RWPE1 (cell line): ENCODE measurements around the gene TRAPPC11.

Source experiments
- CTCF ChIA-PET: fragments of 350-600 bp; sonication (Branson Sonifier 250); formaldehyde crosslinking; extraction: SDS; loops from one replicate; lab custom pipeline; 2021; lab: Yijun Ruan, JAX
- POLR2A ChIA-PET: fragments of 400-600 bp; formaldehyde crosslinking; extraction: SDS; loops from one replicate; lab custom pipeline; 2020; ENCODE audit warnings: antibody characterized with exemption; ENCODE audit not compliant: low non-redundant PET; lab: Yijun Ruan, JAX
- DNase-seq: peaks from one replicate; pipeline ENCODE4 v3.0.0; 2012; ENCODE audit warnings: low spot score
- H3K27ac ChIP-seq: fragments of 450-650 bp; 2 replicates; pipeline ENCODE4 v1.5.1; 2017
- CTCF ChIP-seq: fragments of 450-650 bp; conservative IDR thresholded peaks from 2 replicates; pipeline ENCODE4 v1.5.1; 2017; ENCODE audit warnings: low read depth, mild to moderate bottlenecking

The TRAPPC11 gene

GRCh38 chr4:183636503-183636902 is 22.6 kb upstream of the TRAPPC11 start:
- ChIA-PET POLR2A (no interaction called here), CTCF (no interaction called here)
- H3K27ac ChIP-seq = no peak overlapping the region
- no peak for DNase-seq
- no peak for TF ChIP-seq CTCF

GRCh38 chr4:183636923-183637322 is 22.2 kb upstream of the TRAPPC11 start:
- no peak overlapping the region for H3K27ac ChIP-seq
- no peak for DNase-seq

GRCh38 chr4:183637461-183637860 is 21.6 kb upstream of the TRAPPC11 start:
- ChIA-PET POLR2A (no interaction called here), CTCF (interaction anchor here (0.7 kb wide), 1 partner anchor 1534 kb away, joined by 3 read pairs; no protein-coding TSS in a partner anchor)
- peak; percentile 74 for DNase-seq
- TF ChIP-seq CTCF = no peak
- no peak overlapping the region for H3K27ac ChIP-seq

More at GRCh38 chr4:183636923-183637322, 22.2 kb upstream of the TRAPPC11 start:
- CTCF ChIA-PET = no interaction called here
- POLR2A ChIA-PET = no interaction called here
- no peak for TF ChIP-seq CTCF

GRCh38 chr4:183638436-183638835 is 20.7 kb upstream of the TRAPPC11 start:
- ChIA-PET POLR2A (no interaction called here), CTCF (no interaction called here)
- peak; percentile 24 for DNase-seq
- no peak overlapping the region for H3K27ac ChIP-seq
- no peak for TF ChIP-seq CTCF

- POLR2A ChIA-PET = no interaction called here
- TF ChIP-seq CTCF = no peak
- CTCF ChIA-PET = interaction anchor here (0.6 kb wide), 1 partner anchor 83 kb away, joined by 4 read pairs; no protein-coding TSS in a partner anchor
- DNase-seq = no peak
- no peak overlapping the region for H3K27ac ChIP-seq
Observed at GRCh38 chr4:183639291-183639690, 19.8 kb upstream of the TRAPPC11 start.

- no peak for DNase-seq
- POLR2A ChIA-PET = no interaction called here
- TF ChIP-seq CTCF = no peak
- no peak overlapping the region for H3K27ac ChIP-seq
- CTCF ChIA-PET = no interaction called here
Observed at GRCh38 chr4:183645326-183645725, 13.8 kb upstream of the TRAPPC11 start.
